PC-3 (cell line): ENCODE results near the gene PDZD2. TPM values are rescaled to one million over a fixed set of nuclear protein-coding genes. Genes with fewer than 3 reads are reported as not detected.

Experiments
- ATAC-seq: fragments of 200-7000 bp; cut with Tn5 transposase; 2 replicates; pipeline ENCODE4 v1.9.1; 2020; ENCODE audit warnings: mild to moderate bottlenecking, moderate library complexity
- BruUV-seq: library from RNA; stranded (reverse); fragments of 400-500 nt; replicated peaks from 2 replicates; lab custom pipeline; 2021; lab: Mats Ljungman, UMichigan
- CTCF ChIA-PET: fragments of 300-600 bp; sonication (Branson Sonifier 250); formaldehyde crosslinking; loops from one replicate; lab custom pipeline; 2022; ENCODE audit warnings: antibody characterized with exemption; lab: Charles Lee
- POLR2A ChIA-PET: fragments of 300-600 bp; sonication (Branson Sonifier 250); formaldehyde crosslinking; loops from one replicate; lab custom pipeline; 2022; ENCODE audit warnings: antibody characterized with exemption; ENCODE audit not compliant: unreplicated experiment; lab: Charles Lee
- DNase-seq: peaks from one replicate; pipeline ENCODE4 v3.0.0-alpha.2; 2015
- H2AFZ ChIP-seq: fragments of 300-600 bp; sonication (generic); 2 replicates; pipeline ENCODE4 v1.6.0; 2016; ENCODE audit warnings: antibody characterized with exemption, low read length
- H3F3A ChIP-seq: fragments of 300-600 bp; sonication (generic); one replicate; pipeline ENCODE4 v1.6.0; 2017; ENCODE audit warnings: antibody characterized with exemption, low read length, control low read depth, mild to moderate bottlenecking; ENCODE audit not compliant: unreplicated experiment
- H3K27ac ChIP-seq: fragments of 300-600 bp; sonication (generic); 2 replicates; pipeline ENCODE4 v1.5.1; 2016; ENCODE audit warnings: mild to moderate bottlenecking, low read length
- H3K27me3 ChIP-seq: fragments of 300-600 bp; sonication (generic); 2 replicates; pipeline ENCODE4 v1.6.1; 2016; ENCODE audit warnings: low read length, mixed read lengths
- H3K36me3 ChIP-seq: fragments of 300-600 bp; sonication (generic); 2 replicates; pipeline ENCODE4 v1.6.1; 2016; ENCODE audit warnings: low read depth, mixed run types, low read length, mixed read lengths
- H3K4me1 ChIP-seq: fragments of 300-600 bp; sonication (generic); 2 replicates; pipeline ENCODE4 v1.5.1; 2016; ENCODE audit warnings: low read length; ENCODE audit not compliant: insufficient read depth
- H3K4me2 ChIP-seq: fragments of 300-600 bp; sonication (generic); 2 replicates; pipeline ENCODE4 v1.6.0; 2016; ENCODE audit warnings: low read length
- H3K4me3 ChIP-seq: fragments of 300-600 bp; sonication (generic); 2 replicates; pipeline ENCODE4 v1.5.1; 2016; ENCODE audit warnings: mild to moderate bottlenecking, low read length, mixed read lengths
- H3K79me2 ChIP-seq: fragments of 300-600 bp; sonication (generic); 2 replicates; pipeline ENCODE4 v1.6.1; 2017; ENCODE audit warnings: low read length, mixed read lengths
- H3K9ac ChIP-seq: fragments of 300-600 bp; sonication (generic); 2 replicates; pipeline ENCODE4 v1.6.0; 2016; ENCODE audit warnings: mild to moderate bottlenecking, low read length
- H3K9me2 ChIP-seq: fragments of 300-600 bp; sonication (generic); replicated peaks from 2 replicates; pipeline ENCODE4 v1.6.1; 2016; ENCODE audit warnings: mixed run types, low read length, mixed read lengths
- H3K9me3 ChIP-seq: fragments of 300-600 bp; sonication (generic); 2 replicates; pipeline ENCODE4 v1.6.1; 2016; ENCODE audit warnings: low read length, mixed read lengths
- H4K20me1 ChIP-seq: fragments of 300-600 bp; sonication (generic); 2 replicates; pipeline ENCODE4 v1.6.1; 2016; ENCODE audit warnings: low read length, mixed read lengths
- CTCF ChIP-seq: fragments of 300-600 bp; sonication (generic); conservative IDR thresholded peaks from 2 replicates; pipeline ENCODE4 v1.5.1; 2017; ENCODE audit warnings: antibody characterized with exemption, low read depth, mild to moderate bottlenecking, low read length
- EZH2 ChIP-seq: fragments of 300-600 bp; sonication (generic); IDR thresholded peaks from one replicate; pipeline ENCODE4 v1.6.1; 2017; ENCODE audit warnings: antibody characterized with exemption, mild to moderate bottlenecking, low read length; ENCODE audit not compliant: unreplicated experiment
- EZH2phosphoT487 ChIP-seq: fragments of 300-600 bp; sonication (generic); IDR thresholded peaks from 2 replicates; pipeline ENCODE4 v1.6.1; 2018; ENCODE audit warnings: mild to moderate bottlenecking, antibody characterized with exemption, low read length, borderline replicate concordance
- intact Hi-C: fragments of 100-400 bp; cut with micrococcal nuclease; formaldehyde crosslinking; loops from 2 replicates; pipeline ENCODE4 v1.9.0; 2023
- total RNA-seq: library from RNA; depleted of rRNA; stranded (reverse); fragments of >200 nt; gene quantifications from 2 replicates; pipeline ENCODE4 v1.2.3, GENCODE V29; 2014

Gene PDZD2
- total RNA-seq, 1 experiment from 2014 or later, result 2.0 TPM

- H2AFZ ChIP-seq, result no peak overlapping the region
- ChIA-PET POLR2A (no interaction called here), CTCF (no interaction called here)
- 0 out of 2 replicates have a peak, but pooled peaks cover 4% of the 10 kb centered on the region for H3K36me3 ChIP-seq
- no peak overlapping the region for H3K9ac ChIP-seq
- H3K27me3 ChIP-seq, result no peaks in the 10 kb centered on the region
- H3K27ac ChIP-seq, result no peak overlapping the region
- no peaks in the 10 kb centered on the region for H3K9me2 ChIP-seq
- H3K9me3 ChIP-seq, result no peaks in the 10 kb centered on the region
- H3F3A ChIP-seq, result no peaks in the 10 kb centered on the region
- no peak for TF ChIP-seq EZH2
- TF ChIP-seq EZH2phosphoT487, result no peak
- TF ChIP-seq CTCF, result no peak
- no peaks in the 10 kb centered on the region for H4K20me1 ChIP-seq
- no peak overlapping the region for H3K4me3 ChIP-seq
- BruUV-seq, result no TSS peak
- H3K79me2 ChIP-seq, result no peaks in the 10 kb centered on the region
- DNase-seq (no peak), ATAC-seq (no peak)
- no peak overlapping the region for H3K4me2 ChIP-seq
- H3K4me1 ChIP-seq, result no peaks in the 10 kb centered on the region
- intact Hi-C loops, result loop anchor here (5.0 kb wide), 1 partner anchor 229 kb away; no protein-coding TSS in a partner anchor
These were observed 459.4 kb downstream of the PDZD2 start for GRCh38 chr5:32098291-32098690.

GRCh38 chr5:32098890-32099310 lies 460.0 kb downstream of the PDZD2 start:
- no peak for ATAC-seq
- no peaks in the 10 kb centered on the region for H3K9me3 ChIP-seq
- ChIA-PET POLR2A (no interaction called here), CTCF (no interaction called here)
- H3K9ac ChIP-seq, result no peak overlapping the region
- peaks cover 8% of the 10 kb centered on the region; the same call in 1 of the 2 replicates for H3K36me3 ChIP-seq
- no peak overlapping the region for H3K27ac ChIP-seq
- TF ChIP-seq EZH2phosphoT487 (no peak), CTCF (no peak), EZH2 (no peak)
- no peak for DNase-seq
- H4K20me1 ChIP-seq, result no peaks in the 10 kb centered on the region
- no peaks in the 10 kb centered on the region for H3F3A ChIP-seq
- no TSS peak for BruUV-seq
- H3K4me2 ChIP-seq, result no peak overlapping the region
- H3K4me3 ChIP-seq, result no peak overlapping the region
- no peaks in the 10 kb centered on the region for H3K79me2 ChIP-seq
- H3K9me2 ChIP-seq, result no peaks in the 10 kb centered on the region
- intact Hi-C loops, result loop anchor here (5.0 kb wide), 1 partner anchor 228 kb away; no protein-coding TSS in a partner anchor
- no peak overlapping the region for H2AFZ ChIP-seq
- no peaks in the 10 kb centered on the region for H3K4me1 ChIP-seq
- no peaks in the 10 kb centered on the region for H3K27me3 ChIP-seq

GRCh38 chr5:32099486-32100035 lies 460.6 kb downstream of the PDZD2 start:
- ATAC-seq (no peak), DNase-seq (no peak)
- H3K36me3 ChIP-seq, result peaks cover 10% of the 10 kb centered on the region; the same call in 1 of the 2 replicates
- intact Hi-C loops, result loop anchor here (5.0 kb wide), 1 partner anchor 228 kb away; no protein-coding TSS in a partner anchor
- no peak overlapping the region for H3K9ac ChIP-seq
- H3K79me2 ChIP-seq, result no peaks in the 10 kb centered on the region
- H3K27me3 ChIP-seq, result no peaks in the 10 kb centered on the region
- BruUV-seq, result no TSS peak
- H4K20me1 ChIP-seq, result no peaks in the 10 kb centered on the region
- H3K27ac ChIP-seq, result no peak overlapping the region
- H3F3A ChIP-seq, result no peaks in the 10 kb centered on the region
- ChIA-PET POLR2A (no interaction called here), CTCF (no interaction called here)
- no peak overlapping the region for H3K4me2 ChIP-seq
- H3K9me2 ChIP-seq, result no peaks in the 10 kb centered on the region
- TF ChIP-seq CTCF, result no peak
- TF ChIP-seq EZH2, result no peak
- no peak for TF ChIP-seq EZH2phosphoT487
- no peak overlapping the region for H2AFZ ChIP-seq
- no peaks in the 10 kb centered on the region for H3K4me1 ChIP-seq
- H3K4me3 ChIP-seq, result no peak overlapping the region
- H3K9me3 ChIP-seq, result no peaks in the 10 kb centered on the region
